ENCODE measurements around the gene LTBP4. TPM values are rescaled to one million over a fixed set of nuclear protein-coding genes. Genes with fewer than 3 reads are reported as not detected.
A peak's percentile ranks its signal among the peaks of the same experiment; 100 is the strongest.

The LTBP4 gene
- total RNA-seq, 1 donor from 2014 or later: 41.6 TPM

- DNase-seq (ENCODE audit: low spot score): no peak
- ATAC-seq: no peak
These were observed 9.0 kb upstream of the LTBP4 start for GRCh38 chr19:40592170-40592569.

- ATAC-seq (no peak), DNase-seq (ENCODE audit: low spot score) (no peak)
These were observed 6.9 kb upstream of the LTBP4 start for GRCh38 chr19:40594255-40594654.

- no peak for DNase-seq (ENCODE audit: low spot score)
- no peak for ATAC-seq
These were observed 6.5 kb upstream of the LTBP4 start for GRCh38 chr19:40594657-40595091.

DNA sequence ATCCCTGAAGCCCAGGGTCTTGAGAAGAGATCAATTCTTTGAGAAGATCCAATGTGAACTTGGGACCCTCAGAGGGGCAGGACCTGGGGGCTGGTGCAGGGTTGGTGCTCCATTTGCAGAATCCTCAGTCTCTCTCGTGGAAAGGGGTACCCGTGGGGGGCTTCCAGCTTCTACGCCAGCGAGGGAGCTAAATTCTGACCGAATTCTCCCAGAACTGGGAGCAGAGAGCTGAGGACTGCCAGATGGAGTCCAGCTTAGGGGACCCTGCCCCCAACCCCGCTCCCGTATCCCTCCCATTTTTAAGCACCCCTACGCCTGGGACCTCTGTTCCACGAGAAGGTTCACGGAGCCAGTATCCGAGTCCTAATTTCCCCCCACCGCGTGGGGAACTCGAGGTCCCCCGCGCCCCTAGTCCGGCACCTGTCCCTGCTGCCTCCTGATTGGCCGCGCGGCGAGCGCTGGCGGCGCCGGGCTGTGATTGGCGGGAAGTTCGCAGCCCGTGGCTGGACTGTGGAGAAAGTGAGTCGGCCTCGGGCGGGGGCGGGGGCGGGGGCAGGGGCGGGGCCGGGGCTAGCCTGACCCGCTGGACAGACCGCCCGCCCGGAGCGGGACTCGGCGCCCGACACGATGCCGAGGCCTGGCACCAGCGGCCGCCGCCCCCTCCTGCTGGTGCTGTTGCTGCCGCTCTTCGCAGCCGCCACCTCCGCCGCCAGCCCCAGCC lies 4.4 kb upstream of the LTBP4 start:
- peak; percentile 59 for ATAC-seq
- no peak for DNase-seq (ENCODE audit: low spot score)

GRCh38 chr19:40597329-40597838 lies 3.8 kb upstream of the LTBP4 start:
- no peak for ATAC-seq
- no peak for DNase-seq (ENCODE audit: low spot score)

- peak; percentile 86 for ATAC-seq
These were observed 2.9 kb upstream of the LTBP4 start for GRCh38 chr19:40598121-40598917.

DNA sequence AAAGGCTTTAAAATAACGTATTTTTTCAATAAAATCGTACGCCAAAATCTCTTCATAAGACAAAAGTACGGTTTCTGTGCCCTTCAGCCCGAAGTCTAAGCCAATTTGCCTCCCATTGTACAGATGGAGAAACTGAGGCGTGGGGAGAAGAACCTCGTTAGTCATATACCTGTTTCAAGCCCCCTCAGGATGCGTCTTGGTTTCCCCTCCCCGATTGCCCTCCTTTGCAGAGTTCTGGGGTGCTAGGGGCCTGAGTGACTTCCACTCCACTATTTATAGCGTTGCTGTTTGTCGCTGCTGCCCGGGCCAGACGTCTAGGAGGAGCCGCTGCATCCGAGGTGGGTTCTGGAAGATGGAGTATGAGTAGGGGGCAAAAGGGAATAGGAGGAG lies 2.3 kb upstream of the LTBP4 start:
- no peak for DNase-seq (ENCODE audit: low spot score)
- no peak for ATAC-seq

More at GRCh38 chr19:40598121-40598917, 2.9 kb upstream of the LTBP4 start:
- DNase-seq (ENCODE audit: low spot score): peak; percentile 83

DNA sequence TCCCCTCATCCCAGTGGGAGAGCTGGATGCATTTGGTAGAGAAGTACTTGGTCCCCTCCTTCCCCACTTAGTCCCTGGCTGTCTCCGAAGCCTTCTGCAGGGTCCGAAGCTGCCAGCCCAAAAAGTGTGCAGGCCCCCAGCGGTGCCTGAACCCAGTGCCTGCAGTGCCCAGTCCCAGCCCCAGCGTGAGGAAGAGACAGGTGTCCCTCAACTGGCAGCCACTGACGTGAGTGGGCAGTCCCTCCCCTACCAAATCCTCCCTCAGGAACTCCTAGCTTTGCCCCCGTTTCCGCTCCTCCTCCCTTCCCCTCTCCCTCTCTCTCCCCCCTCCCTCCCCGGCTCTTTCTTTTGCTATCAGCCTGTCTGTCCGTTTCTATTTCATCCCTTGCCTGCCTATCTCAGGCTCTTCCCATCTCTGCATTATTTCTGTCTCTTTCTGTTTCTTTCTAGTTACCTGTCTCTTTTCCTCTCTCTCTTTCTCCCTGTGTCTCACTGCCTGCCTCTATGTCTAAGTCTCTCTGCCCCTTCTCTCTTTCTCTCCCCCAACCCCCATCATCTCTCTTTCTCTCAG lies 1.8 kb upstream of the LTBP4 start:
- ATAC-seq (no peak), DNase-seq (ENCODE audit: low spot score) (no peak)

GRCh38 chr19:40599902-40600569 lies 1.1 kb upstream of the LTBP4 start:
- no peak for DNase-seq (ENCODE audit: low spot score)
- no peak for ATAC-seq

GRCh38 chr19:40600570-40601133 lies 517 bp upstream of the LTBP4 start:
- no peak for ATAC-seq

DNA sequence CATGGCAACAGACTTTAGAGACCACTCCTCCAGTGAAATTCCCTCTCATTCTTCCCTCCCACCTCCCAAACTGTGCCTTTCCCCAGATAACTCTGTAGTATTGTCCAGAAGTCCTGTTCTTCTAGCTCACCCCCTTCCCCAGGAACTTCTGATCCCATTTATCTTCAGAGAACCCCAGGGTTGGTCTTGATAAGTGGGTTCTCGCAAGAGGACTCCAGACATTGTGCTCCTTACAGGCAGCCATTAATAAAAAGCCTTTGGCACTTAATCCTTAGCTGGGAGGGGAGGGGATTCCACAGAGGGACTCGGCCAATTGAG lies 1.9 kb downstream of the LTBP4 start:
- ATAC-seq (no peak), DNase-seq (ENCODE audit: low spot score) (no peak)

More at GRCh38 chr19:40600570-40601133, 517 bp upstream of the LTBP4 start:
- no peak for DNase-seq (ENCODE audit: low spot score)

DNA sequence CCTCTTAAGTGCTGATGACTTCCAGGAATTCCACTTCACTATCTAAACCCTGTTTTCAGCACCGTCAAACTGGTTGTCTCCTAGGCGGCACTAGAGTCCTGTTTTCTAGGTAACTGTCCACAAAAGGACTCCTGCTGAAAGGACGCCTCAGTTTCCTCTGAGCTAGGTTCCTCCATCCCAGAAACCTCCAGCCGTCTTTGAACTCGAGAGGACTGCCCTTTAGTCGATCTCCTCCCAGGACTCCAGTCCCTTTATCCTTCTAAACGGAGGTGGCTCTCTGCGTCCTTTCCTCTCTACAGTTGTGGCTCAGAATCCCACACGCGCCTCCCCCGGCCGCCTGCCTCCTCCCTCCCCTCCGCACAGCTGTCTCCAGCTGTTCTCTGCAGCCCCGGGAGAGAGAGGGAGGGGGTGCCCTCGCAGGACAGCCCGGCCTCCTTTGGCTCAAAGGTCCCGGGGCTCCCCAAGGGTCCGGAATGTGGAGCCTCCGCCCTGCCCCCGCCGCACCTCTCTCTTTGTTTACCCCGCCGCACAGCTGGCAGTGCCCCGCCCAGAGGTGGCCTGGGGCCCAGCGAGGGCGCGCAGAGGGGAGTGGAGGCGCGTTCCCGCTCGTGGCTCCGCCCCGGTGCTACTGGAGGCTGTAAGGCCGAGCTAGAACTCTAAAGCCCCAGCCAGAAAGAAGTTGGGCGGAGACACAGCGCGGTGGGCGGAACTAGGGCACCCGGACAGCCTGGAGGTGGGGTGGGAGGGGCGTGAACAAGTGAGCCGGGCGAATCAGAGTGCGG lies 2.4 kb downstream of the LTBP4 start:
- ATAC-seq: peak; percentile 82

GRCh38 chr19:40604171-40604646 lies 3.0 kb downstream of the LTBP4 start:
- no peak for ATAC-seq

More for the DNA sequence above, 2.4 kb downstream of the LTBP4 start:
- DNase-seq (ENCODE audit: low spot score): peak; percentile 98

GRCh38 chr19:40604647-40605215 lies 3.6 kb downstream of the LTBP4 start:
- no peak for ATAC-seq
- no peak for DNase-seq (ENCODE audit: low spot score)

More at GRCh38 chr19:40604171-40604646, 3.0 kb downstream of the LTBP4 start:
- DNase-seq (ENCODE audit: low spot score): no peak

DNA sequence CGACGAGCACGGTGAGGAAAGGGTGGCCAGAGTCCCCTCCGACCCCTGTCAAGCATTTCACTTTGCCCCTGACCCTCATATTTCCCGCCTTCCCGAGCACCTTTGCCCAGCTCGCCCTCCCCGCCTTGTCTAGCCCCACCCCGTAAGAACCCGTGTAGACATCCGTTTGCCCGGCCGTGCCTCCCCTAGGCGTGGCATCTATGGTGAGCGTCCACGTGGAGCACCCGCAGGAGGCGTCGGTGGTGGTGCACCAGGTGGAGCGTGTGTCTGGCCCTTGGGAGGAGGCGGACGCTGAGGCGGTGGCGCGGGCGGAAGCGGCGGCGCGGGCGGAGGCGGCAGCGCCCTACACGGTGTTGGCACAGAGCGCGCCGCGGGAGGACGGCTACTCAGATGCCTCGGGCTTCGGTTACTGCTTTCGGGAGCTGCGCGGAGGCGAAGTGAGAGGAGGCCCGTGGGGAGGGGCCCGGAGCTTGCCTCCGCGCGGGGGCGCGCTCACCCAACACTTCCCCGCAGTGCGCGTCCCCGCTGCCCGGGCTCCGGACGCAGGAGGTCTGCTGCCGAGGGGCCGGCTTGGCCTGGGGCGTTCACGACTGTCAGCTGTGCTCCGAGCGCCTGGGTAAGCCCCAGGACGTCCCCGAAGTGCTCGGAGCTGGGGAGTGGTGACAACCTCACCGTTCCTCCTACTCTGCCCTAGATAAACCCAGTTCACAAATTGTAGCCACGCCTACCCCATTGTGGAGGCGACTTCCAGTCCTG lies 4.2 kb downstream of the LTBP4 start:
- ATAC-seq (peak; percentile 38), DNase-seq (ENCODE audit: low spot score) (peak; percentile 79)

DNA sequence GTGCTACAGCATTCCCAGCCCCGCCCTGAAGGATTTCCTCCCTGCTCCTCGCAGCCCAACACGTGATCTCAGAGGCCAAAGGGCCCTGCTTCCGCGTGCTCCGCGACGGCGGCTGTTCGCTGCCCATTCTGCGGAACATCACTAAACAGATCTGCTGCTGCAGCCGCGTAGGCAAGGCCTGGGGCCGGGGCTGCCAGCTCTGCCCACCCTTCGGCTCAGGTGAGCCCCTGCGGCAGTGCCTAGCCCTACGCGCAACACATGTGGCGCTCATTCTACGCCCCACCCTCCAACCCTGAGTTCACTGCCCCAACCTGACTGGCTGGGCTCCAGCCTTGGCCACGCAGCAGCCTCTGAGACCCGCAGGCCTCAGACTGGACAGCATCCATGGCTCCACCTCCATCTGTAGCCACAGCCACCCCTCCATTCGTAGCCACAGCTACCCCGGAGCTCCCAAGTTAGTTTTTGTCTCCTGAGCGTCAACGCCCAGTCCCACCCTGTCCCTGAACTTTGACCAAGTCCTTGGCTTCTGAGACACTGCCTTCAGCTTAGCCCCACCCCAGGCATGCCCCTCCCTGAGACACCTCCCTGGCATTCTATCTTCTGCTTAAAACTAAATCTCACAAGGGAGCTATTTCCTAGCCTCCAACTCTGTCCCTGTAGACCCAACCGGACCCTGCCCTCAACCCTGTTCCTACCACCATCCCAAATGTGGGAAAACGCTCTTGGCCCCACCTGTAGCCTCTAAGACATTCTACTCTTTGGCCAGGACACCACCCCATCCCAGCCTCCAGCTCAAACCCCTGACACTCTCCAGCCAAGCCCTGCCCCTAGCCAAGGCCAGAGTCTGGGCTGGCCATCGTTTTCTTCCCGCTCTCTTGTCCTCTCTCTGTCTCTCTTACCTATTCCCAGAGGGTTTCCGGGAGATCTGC lies 6.4 kb downstream of the LTBP4 start:
- DNase-seq (ENCODE audit: low spot score): no peak
- no peak for ATAC-seq

DNA sequence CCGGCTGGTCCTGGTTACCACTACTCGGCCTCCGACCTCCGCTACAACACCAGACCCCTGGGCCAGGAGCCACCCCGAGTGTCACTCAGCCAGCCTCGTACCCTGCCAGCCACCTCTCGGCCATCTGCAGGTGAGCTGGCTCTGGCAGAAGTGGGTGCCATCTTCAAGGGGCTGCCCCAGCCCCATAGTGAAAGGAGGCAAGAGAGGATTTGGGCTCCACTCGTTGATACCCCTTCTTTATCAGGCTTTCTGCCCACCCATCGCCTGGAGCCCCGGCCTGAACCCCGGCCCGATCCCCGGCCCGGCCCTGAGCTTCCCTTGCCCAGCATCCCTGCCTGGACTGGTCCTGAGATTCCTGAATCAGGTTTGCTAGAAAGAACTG lies 7.1 kb downstream of the LTBP4 start:
- DNase-seq (ENCODE audit: low spot score): no peak
- no peak for ATAC-seq

DNA sequence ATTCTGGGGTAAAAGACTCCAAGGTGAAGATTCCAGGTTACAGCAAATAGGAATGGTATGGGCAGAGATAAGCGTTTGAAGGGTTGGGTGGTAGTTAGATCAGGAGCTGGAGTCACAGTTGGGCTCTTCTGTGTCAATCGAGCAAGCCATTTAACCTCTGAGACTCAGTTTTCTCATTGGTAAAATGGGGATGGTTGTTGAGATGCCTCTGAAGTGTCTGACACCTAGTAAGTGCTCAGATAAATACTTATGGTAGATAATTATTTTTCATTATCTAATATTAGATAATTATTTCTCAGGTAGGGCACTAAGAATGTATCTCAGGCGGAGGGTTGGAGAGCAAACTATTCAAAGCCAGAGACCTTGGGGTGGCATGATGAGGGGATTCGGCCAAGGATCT lies 7.8 kb downstream of the LTBP4 start:
- no peak for ATAC-seq
- DNase-seq (ENCODE audit: low spot score): no peak

All from left lobe of liver (tissue), 2 donors.